Erythroblast (primary cell): ENCODE results near the gene BMP8A.
"Not testable (repeated sequence)": the region's sequence is repeated elsewhere in the genome, so short reads cannot be mapped to it uniquely, and the experiment has no call there.

ENCODE experiments used
- DNase-seq, 2 experiments: peaks; one replicate each; lab custom pipeline; 2025; lab: John Stamatoyannopoulos, UW
- GATA1 ChIP-seq: IDR thresholded peaks from 2 replicates; pipeline ENCODE4 v1.6.1; 2011; ENCODE audit warnings: low read depth, mild to moderate bottlenecking, control low read depth, low read length, moderate library complexity
- POLR2A ChIP-seq: IDR thresholded peaks from 2 replicates; pipeline ENCODE4 v1.6.1; 2011; ENCODE audit warnings: mild to moderate bottlenecking, low read length

The BMP8A gene

DNA sequence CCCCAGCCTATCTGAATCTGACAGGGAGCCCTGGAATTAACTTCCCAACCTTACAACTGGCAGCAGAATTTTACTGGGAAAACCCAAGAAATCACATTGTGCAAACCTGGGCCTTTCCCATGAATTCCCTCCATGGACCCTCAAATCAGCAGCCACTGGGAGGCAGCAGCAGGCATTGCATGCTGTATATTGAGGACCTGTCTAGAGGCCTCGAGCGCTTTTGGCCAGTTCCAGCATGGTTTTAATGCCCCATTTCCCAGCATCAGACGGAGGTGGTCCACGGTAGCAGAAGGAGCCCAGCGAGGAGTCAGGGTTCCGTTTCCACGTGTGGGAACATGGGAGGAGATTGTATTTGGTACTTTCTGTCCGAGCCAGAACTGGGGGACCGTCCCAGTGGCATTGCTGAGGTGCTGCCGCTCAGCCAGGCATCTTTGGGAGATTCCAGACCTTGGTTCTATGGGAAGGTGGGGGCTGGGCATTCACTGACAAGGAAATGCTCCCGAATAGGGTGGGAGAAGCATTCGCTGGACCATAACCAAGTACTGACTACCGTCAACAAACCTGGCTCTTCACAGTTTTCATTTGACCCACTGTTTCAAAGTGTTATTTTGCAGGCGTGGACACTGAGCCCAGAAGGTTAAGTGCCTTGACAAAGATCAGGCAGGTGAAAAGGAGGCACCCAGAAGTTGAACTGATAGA, 15.9 kb downstream of the BMP8A start:
- TF ChIP-seq GATA1 (no peak), POLR2A (no peak)
- no peak for DNase-seq

- TF ChIP-seq POLR2A, result no peak
- no peak for TF ChIP-seq GATA1
- DNase-seq, result no peak
These were observed 16.8 kb downstream of the BMP8A start for GRCh38 chr1:39508266-39508665.

DNA sequence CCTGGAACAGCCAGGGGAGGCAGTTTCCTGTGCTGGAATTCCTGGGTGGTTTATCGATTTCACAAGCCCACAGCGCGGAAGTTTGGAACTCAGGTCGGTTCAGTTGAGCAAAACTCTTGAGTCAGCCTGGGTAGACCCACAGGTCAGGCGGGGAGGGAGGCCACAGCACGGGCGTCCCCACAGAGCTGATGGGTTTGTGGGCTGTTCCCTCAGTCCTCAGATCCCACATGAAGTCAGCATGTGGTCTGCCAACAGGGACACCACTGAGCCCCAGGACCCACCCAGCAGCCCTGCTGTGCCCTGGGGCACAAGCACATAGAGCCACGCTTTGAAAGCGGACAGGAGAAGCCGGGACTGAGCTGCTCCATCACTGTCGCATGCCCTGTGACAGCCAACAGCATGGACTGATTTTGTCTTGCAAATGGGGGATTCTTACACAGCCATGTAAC, 17.4 kb downstream of the BMP8A start:
- no peak for DNase-seq
- no peak for TF ChIP-seq POLR2A
- TF ChIP-seq GATA1, result no peak

GRCh38 chr1:39509360-39510009, 18.0 kb downstream of the BMP8A start:
- TF ChIP-seq GATA1, result no peak
- DNase-seq, result no peak

DNA sequence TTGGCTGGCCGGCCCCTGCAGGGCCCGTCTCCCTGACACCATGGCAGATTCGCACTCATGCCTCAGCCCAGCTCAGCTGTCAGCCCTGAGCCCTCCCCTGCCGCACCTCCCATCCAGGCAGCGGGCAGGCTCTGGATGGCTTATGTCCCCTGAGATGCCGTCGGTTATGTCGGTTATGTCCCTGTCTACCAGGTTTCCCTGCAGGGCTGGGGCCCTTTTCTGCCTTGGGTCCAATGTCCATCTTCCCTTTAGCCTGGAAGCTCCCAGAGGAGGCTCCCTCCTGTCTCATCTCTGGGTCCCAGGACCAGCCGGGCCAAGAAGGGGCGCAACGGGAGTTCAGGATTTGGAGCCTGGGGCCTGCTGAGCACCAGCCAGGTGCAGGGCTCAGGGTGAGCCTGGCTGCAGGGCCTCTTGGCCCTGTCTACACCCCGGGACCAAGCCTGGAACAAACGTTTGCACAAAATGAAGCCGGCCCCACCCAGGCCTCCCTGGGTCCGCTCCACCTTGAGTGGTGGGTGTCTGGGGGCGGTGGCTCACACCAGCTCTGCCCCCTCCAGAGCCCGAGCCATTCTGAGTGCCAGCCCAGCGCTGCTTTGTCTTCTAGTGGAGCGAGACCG, 19.2 kb downstream of the BMP8A start:
- DNase-seq, result not testable (repeated sequence)

DNA sequence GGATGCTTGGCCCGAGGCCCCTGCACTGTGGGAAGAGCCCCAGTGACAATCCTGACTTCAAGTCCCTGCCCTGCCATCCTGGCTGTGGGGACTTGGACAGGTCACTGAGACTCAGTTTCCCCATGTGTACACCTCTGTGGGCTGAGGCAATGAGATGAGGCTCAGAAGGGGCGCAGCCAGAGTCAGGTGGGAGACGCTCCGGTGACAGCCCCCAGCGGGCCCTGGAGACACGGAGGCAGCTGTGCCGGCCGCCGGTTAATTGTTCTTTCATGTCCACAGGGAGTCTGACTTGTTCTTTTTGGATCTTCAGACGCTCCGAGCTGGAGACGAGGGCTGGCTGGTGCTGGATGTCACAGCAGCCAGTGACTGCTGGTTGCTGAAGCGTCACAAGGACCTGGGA, 20.0 kb downstream of the BMP8A start:
- DNase-seq, result not testable (repeated sequence)

DNA sequence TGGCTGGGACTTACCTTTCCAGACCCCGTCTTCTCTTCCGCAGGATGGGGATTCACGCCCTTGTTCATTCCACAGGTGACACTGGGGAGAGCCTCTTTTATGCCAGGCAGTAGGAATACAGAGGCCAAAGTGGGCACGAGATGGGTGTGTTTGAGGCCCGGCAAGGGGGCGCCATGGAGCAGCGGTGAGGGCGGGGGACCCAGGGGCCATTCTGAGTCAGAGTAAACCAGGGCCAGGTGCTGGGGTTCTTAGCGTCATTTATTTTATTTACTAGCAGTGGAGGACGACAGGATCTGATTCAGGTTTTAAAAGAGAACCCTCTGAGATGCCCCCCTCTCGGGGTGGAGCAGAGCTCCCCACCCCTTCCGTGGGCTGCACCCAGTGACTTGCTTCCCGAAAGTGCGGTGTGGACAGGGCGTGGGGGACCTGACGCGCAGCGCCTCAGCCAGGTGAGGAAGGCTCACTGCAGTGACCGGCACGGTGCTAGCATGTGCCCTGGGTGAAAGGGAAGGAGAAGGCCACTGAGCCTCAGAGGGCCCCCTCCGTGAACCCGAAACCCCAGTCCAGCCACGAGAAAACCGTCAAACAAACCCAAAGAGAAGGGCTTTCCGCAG, 20.9 kb downstream of the BMP8A start:
- not testable (repeated sequence) for DNase-seq

DNA sequence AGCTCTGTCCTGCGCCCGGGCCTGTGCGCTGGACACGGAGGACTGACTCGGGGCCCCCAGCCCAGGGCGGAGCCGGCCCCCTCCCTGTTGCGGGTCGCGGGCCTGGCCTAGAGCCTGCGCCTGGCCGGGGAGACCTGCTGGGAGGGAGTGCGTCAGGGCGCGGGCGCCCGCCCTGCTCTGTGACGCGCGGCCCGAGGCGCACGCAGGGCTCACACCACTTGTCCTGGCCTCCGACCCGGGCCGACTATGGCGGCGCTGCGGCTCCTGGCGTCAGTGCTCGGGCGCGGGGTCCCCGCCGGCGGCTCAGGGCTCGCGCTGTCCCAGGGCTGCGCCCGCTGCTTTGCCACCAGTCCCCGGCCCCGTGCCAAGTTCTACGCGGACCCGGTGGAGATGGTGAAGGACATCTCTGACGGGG, 23.3 kb downstream of the BMP8A start:
- not testable (repeated sequence) for DNase-seq

GRCh38 chr1:39515131-39516086, 24.0 kb downstream of the BMP8A start:
- DNase-seq, result not testable (repeated sequence)

DNA sequence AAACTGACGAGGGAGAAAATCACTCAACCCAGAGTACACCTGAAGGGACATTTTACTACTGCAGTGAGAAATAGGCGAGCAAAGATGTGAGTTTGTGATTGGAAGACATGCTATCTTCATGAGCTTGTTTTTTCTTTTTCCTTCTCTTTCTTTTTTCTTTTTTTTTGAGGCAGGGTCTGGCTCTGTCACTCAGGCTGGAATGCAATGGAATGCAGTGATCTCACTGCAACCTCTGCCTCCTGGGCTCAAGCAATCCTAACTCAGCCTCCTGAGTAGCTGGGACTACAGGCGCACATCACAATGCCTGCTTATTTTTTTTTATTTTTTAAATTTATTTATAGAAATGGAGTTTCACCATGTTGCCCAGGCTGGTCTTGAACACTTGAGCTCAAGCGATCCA, 25.4 kb downstream of the BMP8A start:
- not testable (repeated sequence) for DNase-seq

DNA sequence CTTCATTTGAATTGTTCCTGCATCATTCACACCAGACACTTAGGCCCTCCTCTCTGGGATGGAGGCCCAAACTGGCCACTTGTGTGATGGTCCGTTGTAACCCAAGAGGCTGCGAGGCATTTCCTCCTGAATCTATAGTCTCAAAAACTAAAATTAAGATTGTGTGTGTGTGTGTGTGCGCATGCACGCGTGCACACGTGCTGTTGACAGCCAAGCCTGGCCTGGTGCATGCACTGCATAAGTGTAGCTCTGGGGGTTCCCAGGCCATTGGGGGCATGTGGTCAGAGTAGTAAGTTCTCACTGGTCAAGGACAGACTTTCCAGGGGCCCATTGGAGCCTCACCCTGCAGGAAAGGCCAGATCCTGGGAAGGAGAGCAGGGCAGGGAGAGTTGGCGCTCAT, 26.5 kb downstream of the BMP8A start:
- DNase-seq, result not testable (repeated sequence)

DNA sequence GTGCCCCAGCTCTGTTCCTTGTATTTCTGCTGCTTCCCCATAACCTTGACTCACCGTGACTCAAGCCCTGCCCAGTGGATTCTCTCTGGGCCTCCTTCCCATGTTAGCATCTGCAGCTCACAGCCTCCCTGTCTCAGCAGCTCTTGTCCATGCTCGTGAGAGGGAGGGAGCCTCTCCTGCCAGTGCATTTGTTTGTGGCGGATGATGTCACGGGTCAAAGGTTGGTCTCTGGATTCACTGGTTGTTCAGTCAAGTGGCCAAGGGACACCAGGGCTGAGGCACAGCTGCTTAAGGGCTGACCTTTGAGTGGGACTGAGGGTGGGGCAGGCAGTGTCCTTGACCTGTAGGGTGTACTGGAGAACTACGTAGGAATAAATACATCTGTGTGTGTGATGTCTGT, 27.9 kb downstream of the BMP8A start:
- DNase-seq, result not testable (repeated sequence)

DNA sequence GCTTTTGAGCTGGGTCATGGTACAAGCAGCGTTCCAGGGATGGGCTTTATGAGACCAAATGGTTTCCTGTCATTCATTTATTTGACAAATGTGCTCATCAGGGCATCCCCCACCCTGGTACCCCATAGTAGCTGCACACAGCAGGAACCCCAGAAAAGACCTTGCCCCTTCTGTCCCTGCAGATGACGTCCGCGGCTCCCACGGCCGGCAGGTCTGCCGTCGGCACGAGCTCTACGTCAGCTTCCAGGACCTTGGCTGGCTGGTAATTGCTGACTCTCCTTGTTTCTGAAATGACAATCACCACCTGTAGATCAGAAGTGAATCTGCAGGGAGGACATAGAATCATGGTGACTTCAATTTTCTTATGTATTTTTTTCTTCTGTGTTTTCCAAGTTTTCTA, 30.8 kb downstream of the BMP8A start:
- not testable (repeated sequence) for DNase-seq
